Right atrium auricular region (tissue), 2 donors: ENCODE data around the gene SFT2D1. TPM values are rescaled to one million over a fixed set of nuclear protein-coding genes. Genes with fewer than 3 reads are reported as not detected.

Experiments used
- DNase-seq: peaks from one replicate; pipeline ENCODE4 v3.0.0-alpha.2; 2019; ENCODE audit warnings: low spot score
- H3K27ac ChIP-seq, 2 donors: fragments of 200-600 bp; sonication (generic); 1 replicate in 1 of 2; 2 replicates in 1 of 2; pipeline ENCODE4 v1.5.1; 2016 to 2019
- H3K27me3 ChIP-seq, 2 donors: fragments of 200-600 bp; sonication (generic); one replicate each; pipeline versions ENCODE4 v1.5.1 to v1.6.0; 2017 to 2019
- H3K36me3 ChIP-seq: fragments of 200-600 bp; sonication (generic); one replicate; pipeline ENCODE4 v1.5.1; 2016
- H3K4me1 ChIP-seq, 2 donors: fragments of 200-600 bp; sonication (generic); one replicate each; pipeline versions ENCODE4 v1.5.1 to v1.6.0; 2017 to 2019
- H3K4me3 ChIP-seq, 2 donors: fragments of 200-600 bp; sonication (generic); 1 replicate in 1 of 2; 2 replicates in 1 of 2; pipeline ENCODE4 v1.5.1; 2017 to 2019; ENCODE audit warnings: mild to moderate bottlenecking in 1 of 2, moderate library complexity in 1 of 2
- H3K9me3 ChIP-seq, 2 donors: fragments of 200-600 bp; sonication (generic); one replicate each; pipeline ENCODE4 v1.5.1; 2019
- total RNA-seq, 2 donors: library from RNA; depleted of rRNA; stranded (reverse); fragments of >200 nt; gene quantifications; one replicate each; pipeline ENCODE4 v1.1.0, GENCODE V29; 2016
- TF ChIP-seq, protein P1 (sequence below), 2 donors: fragments of 200-600 bp; sonication (generic); IDR thresholded peaks; one replicate each; pipeline ENCODE4 v1.5.1; 2019; ENCODE audit warnings: antibody characterized with exemption in 2 of 2

Gene SFT2D1
- total RNA-seq, 2 donors from 2014 or later: 29.4 TPM

GRCh38 chr6:166309977-166310376 lies 32.4 kb downstream of the SFT2D1 start:
- peaks cover 0 to 20% of the 10 kb centered on the region in 2 donors for H3K27me3 ChIP-seq
- H3K27ac ChIP-seq: no peak overlapping the region
- H3K4me1 ChIP-seq: peaks cover 0 to 18% of the 10 kb centered on the region in 2 donors
- H3K4me3 ChIP-seq: no peak overlapping the region
- DNase-seq: no peak
- H3K36me3 ChIP-seq: no peaks in the 10 kb centered on the region
- no peaks in the 10 kb centered on the region for H3K9me3 ChIP-seq
- TF ChIP-seq, protein P1, sequence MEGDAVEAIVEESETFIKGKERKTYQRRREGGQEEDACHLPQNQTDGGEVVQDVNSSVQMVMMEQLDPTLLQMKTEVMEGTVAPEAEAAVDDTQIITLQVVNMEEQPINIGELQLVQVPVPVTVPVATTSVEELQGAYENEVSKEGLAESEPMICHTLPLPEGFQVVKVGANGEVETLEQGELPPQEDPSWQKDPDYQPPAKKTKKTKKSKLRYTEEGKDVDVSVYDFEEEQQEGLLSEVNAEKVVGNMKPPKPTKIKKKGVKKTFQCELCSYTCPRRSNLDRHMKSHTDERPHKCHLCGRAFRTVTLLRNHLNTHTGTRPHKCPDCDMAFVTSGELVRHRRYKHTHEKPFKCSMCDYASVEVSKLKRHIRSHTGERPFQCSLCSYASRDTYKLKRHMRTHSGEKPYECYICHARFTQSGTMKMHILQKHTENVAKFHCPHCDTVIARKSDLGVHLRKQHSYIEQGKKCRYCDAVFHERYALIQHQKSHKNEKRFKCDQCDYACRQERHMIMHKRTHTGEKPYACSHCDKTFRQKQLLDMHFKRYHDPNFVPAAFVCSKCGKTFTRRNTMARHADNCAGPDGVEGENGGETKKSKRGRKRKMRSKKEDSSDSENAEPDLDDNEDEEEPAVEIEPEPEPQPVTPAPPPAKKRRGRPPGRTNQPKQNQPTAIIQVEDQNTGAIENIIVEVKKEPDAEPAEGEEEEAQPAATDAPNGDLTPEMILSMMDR (IDR thresholded peaks at IDR 0.05): no peak

- peaks cover 0 to 18% of the 10 kb centered on the region in 2 donors for H3K4me1 ChIP-seq
- H3K27me3 ChIP-seq: peaks cover 0 to 20% of the 10 kb centered on the region in 2 donors
Measured at GRCh38 chr6:166308769-166309589, 33.4 kb downstream of the SFT2D1 start.

DNA sequence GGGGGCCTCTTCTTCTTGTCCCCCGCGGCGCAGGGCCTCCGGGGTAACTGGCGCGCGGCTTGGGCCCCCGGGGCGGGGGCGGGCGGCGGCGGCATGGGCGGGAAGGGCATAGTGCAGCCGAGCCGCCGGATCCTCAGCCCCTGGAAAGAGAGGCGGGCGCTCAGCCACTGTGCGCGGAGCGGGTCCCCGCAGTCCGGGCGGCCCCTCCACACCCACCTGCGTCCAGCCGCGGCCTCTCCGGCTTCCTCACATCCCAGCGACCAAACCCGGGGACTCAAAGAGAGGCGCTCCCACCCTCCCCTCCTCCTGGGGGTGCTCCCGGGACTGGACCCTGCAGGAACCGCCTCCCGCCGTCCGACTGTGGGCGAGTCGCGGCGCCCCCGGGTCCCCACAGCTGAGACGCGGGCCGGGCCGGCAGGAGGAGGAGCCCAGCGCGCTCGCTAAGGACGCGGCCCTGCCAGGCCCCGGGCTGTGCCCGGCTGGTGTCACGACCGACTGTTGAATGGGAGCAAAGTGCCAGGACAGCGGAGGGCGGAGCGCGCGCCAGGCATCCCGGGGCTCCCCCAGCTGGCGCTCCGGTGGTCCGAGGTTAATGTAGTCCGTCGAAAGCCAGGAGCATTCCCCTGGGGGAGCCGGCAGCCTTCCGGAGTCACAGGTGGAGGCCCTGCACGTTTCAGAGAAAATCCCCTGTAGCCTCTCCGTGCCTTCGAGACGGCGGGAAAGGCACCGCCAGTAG lies 34.1 kb downstream of the SFT2D1 start, which contains the start of gene PRR18:
TSS of gene PRR18 (minus strand) at position 360 of the 736 bp plus-strand sequence. CDS start at position 110, 250 bp downstream.
- H3K27ac ChIP-seq: no peak within 1 kb of the TSS
- H3K4me3 ChIP-seq: peak within 1 kb of the TSS; percentile 28 to 53
- peaks cover 0 to 18% of the 10 kb centered on the region in 2 donors for H3K4me1 ChIP-seq
- TF ChIP-seq, protein P1 (IDR thresholded peaks at IDR 0.05): no peak
- H3K27me3 ChIP-seq: peaks cover 0 to 20% of the 10 kb centered on the region in 2 donors
- DNase-seq: no peak
- no peaks in the 10 kb centered on the region for H3K9me3 ChIP-seq
- no peaks in the 10 kb centered on the region for H3K36me3 ChIP-seq

More at GRCh38 chr6:166308769-166309589, 33.4 kb downstream of the SFT2D1 start:
- Histone ChIP-seq H3K27ac (no peak overlapping the region), H3K9me3 (no peaks in the 10 kb centered on the region), H3K4me3 (no peak overlapping the region), H3K36me3 (no peaks in the 10 kb centered on the region)
- DNase-seq: no peak
- TF ChIP-seq, protein P1 (IDR thresholded peaks at IDR 0.05): no peak

- TF ChIP-seq, protein P1 (IDR thresholded peaks at IDR 0.05): no peak
- Histone ChIP-seq H3K36me3 (no peaks in the 10 kb centered on the region), H3K4me3 (peak overlapping the region; percentile 28 to 53), H3K4me1 (peaks cover 0 to 18% of the 10 kb centered on the region in 2 donors), H3K27ac (no peak overlapping the region), H3K27me3 (peaks cover 0 to 20% of the 10 kb centered on the region in 2 donors), H3K9me3 (no peaks in the 10 kb centered on the region)
- no peak for DNase-seq
Measured at GRCh38 chr6:166307082-166308032, 35.0 kb downstream of the SFT2D1 start.
